Cardiac fibroblast (primary cell): ENCODE measurements around the gene DHCR7.

ENCODE experiments used
- DNase-seq, 2 donors: peaks; one replicate each; pipeline versions ENCODE4 v3.0.0 to v3.0.0-alpha.2; 2010; ENCODE audit warnings: low read depth in 2 of 2
- H3K4me3 ChIP-seq, 2 donors: replicated peaks in 1 of 2; 1 replicate in 1 of 2; 2 replicates in 1 of 2; pipeline ENCODE4 v1.5.1; 2011; ENCODE audit warnings: low read depth in 2 of 2, low read length in 2 of 2, mild to moderate bottlenecking in 2 of 2, moderate library complexity in 1 of 2
- CTCF ChIP-seq: IDR thresholded peaks from one replicate; pipeline ENCODE4 v1.5.1; 2011; ENCODE audit warnings: low read depth, mild to moderate bottlenecking, low read length, inconsistent platforms

DHCR7 gene

GRCh38 chr11:71485063-71485399, 36.8 kb upstream of the DHCR7 start:
- DNase-seq = no peak
- no peak for TF ChIP-seq CTCF
- H3K4me3 ChIP-seq = no peak overlapping the region

GRCh38 chr11:71484248-71485062, 36.3 kb upstream of the DHCR7 start:
- no peak for DNase-seq
- no peak for TF ChIP-seq CTCF
- H3K4me3 ChIP-seq = no peak overlapping the region

- DNase-seq = no peak
- H3K4me3 ChIP-seq = no peak overlapping the region
- no peak for TF ChIP-seq CTCF
Measured at GRCh38 chr11:71483692-71484091, 35.5 kb upstream of the DHCR7 start.

- DNase-seq = no peak
Measured at GRCh38 chr11:71482746-71483364, 34.7 kb upstream of the DHCR7 start.

GRCh38 chr11:71482216-71482615, 34.0 kb upstream of the DHCR7 start:
- no peak for TF ChIP-seq CTCF
- no peak for DNase-seq

More at GRCh38 chr11:71482746-71483364, 34.7 kb upstream of the DHCR7 start:
- no peak for TF ChIP-seq CTCF
- no peak overlapping the region for H3K4me3 ChIP-seq

GRCh38 chr11:71481101-71481960, 33.1 kb upstream of the DHCR7 start:
- no peak for TF ChIP-seq CTCF
- no peak for DNase-seq
- no peak overlapping the region for H3K4me3 ChIP-seq

More at GRCh38 chr11:71482216-71482615, 34.0 kb upstream of the DHCR7 start:
- no peak overlapping the region for H3K4me3 ChIP-seq
